HEK293 (cell line): Measurements from ENCODE around the gene TMEM145.
A peak's percentile ranks its signal among the peaks of the same experiment; 100 is the strongest.

Experiments
- SETDB1 ChIP-seq: IDR thresholded peaks from one replicate; pipeline ENCODE4 v1.6.1; 2017; ENCODE audit warnings: mild to moderate bottlenecking, low read length, moderate library complexity, mixed read lengths; ENCODE audit not compliant: insufficient read length
- SP2 ChIP-seq: fragments of 450-650 bp; formaldehyde crosslinking; IDR thresholded peaks from 2 replicates; pipeline ENCODE4 v1.5.1; 2016; ENCODE audit warnings: missing biosample characterization, missing genetic modification characterization
- WT1 ChIP-seq: fragments of 450-650 bp; formaldehyde crosslinking; IDR thresholded peaks from 2 replicates; pipeline ENCODE4 v1.5.1; 2016; ENCODE audit warnings: missing biosample characterization, missing genetic modification characterization
- ZFP41 ChIP-seq: fragments of 450-650 bp; formaldehyde crosslinking; IDR thresholded peaks from 2 replicates; pipeline ENCODE4 v1.5.1; 2016; ENCODE audit warnings: missing biosample characterization, missing genetic modification characterization, borderline replicate concordance
- ZNF157 ChIP-seq: fragments of 450-650 bp; formaldehyde crosslinking; IDR thresholded peaks from 2 replicates; pipeline ENCODE4 v1.5.1; 2016; ENCODE audit warnings: missing biosample characterization, missing genetic modification characterization
- ZNF24 ChIP-seq: fragments of 450-650 bp; formaldehyde crosslinking; IDR thresholded peaks from 2 replicates; pipeline ENCODE4 v1.5.1; 2016; ENCODE audit warnings: missing biosample characterization, missing genetic modification characterization
- ZNF335 ChIP-seq: fragments of 450-650 bp; formaldehyde crosslinking; conservative IDR thresholded peaks from 2 replicates; pipeline ENCODE4 v1.5.1; 2016; ENCODE audit warnings: missing biosample characterization, missing genetic modification characterization
- ZNF350 ChIP-seq: fragments of 450-650 bp; formaldehyde crosslinking; IDR thresholded peaks from 2 replicates; pipeline ENCODE4 v1.5.0; 2017; ENCODE audit warnings: missing biosample characterization, mild to moderate bottlenecking, missing genetic modification characterization
- ZNF473 ChIP-seq: fragments of 450-650 bp; formaldehyde crosslinking; IDR thresholded peaks from 2 replicates; pipeline ENCODE4 v1.5.1; 2017; ENCODE audit warnings: missing biosample characterization, missing genetic modification characterization
- ZNF596 ChIP-seq: fragments of 450-650 bp; IDR thresholded peaks from 2 replicates; pipeline ENCODE4 v1.5.0; 2018; ENCODE audit warnings: missing biosample characterization, mild to moderate bottlenecking, missing genetic modification characterization, moderate library complexity
- ZNF658 ChIP-seq: fragments of 450-650 bp; formaldehyde crosslinking; IDR thresholded peaks from 2 replicates; pipeline ENCODE4; 2016; ENCODE audit warnings: missing biosample characterization, missing genetic modification characterization
- TF ChIP-seq, protein P1 (sequence below): fragments of 450-650 bp; formaldehyde crosslinking; IDR thresholded peaks from 2 replicates; pipeline ENCODE4 v1.5.1; 2016; ENCODE audit warnings: missing biosample characterization, missing genetic modification characterization
- TF ChIP-seq, protein P2 (sequence below): fragments of 450-650 bp; IDR thresholded peaks from 2 replicates; pipeline ENCODE4 v1.5.1; 2018; ENCODE audit warnings: missing biosample characterization, missing genetic modification characterization
- TF ChIP-seq, protein P3 (sequence below): fragments of 450-650 bp; formaldehyde crosslinking; IDR thresholded peaks from 2 replicates; pipeline ENCODE4 v1.5.0; 2017; ENCODE audit warnings: missing biosample characterization, missing genetic modification characterization, borderline replicate concordance

DNA sequence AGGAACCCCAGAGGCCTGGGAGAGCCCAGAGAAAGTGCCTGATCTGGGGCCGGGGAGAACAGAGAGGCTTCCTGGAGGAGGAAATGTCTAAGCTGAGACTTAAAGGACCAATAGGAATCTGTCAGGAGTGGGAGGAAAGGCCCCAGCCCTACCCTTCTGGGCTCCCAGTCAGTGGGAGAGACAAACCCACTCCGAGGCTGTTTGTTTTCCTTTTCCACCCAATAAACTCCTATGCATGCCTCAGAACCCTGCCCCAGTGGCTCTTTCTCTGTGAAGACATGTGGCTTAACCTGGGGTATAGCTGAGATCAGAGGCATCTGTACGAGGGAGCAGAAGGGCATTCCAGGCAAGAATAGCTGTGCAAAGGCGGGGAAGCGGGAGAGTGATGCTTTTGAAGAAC, 14.3 kb downstream of the TMEM145 start:
- TF ChIP-seq ZNF157 (no peak), SP2 (peak; percentile 51), ZNF658 (tag by site-specific recombination) (no peak), ZFP41 (tag by site-specific recombination) (no peak), ZNF24 (tag by site-specific recombination) (no peak), ZNF350 (tag by site-specific recombination) (no peak), WT1 (no peak), ZNF335 (tag by site-specific recombination) (peak; percentile 19; the same call in 1 of the 2 replicates), SETDB1 (no peak), ZNF473 (tag by site-specific recombination) (no peak), ZNF596 (no peak)
- TF ChIP-seq, protein P1, sequence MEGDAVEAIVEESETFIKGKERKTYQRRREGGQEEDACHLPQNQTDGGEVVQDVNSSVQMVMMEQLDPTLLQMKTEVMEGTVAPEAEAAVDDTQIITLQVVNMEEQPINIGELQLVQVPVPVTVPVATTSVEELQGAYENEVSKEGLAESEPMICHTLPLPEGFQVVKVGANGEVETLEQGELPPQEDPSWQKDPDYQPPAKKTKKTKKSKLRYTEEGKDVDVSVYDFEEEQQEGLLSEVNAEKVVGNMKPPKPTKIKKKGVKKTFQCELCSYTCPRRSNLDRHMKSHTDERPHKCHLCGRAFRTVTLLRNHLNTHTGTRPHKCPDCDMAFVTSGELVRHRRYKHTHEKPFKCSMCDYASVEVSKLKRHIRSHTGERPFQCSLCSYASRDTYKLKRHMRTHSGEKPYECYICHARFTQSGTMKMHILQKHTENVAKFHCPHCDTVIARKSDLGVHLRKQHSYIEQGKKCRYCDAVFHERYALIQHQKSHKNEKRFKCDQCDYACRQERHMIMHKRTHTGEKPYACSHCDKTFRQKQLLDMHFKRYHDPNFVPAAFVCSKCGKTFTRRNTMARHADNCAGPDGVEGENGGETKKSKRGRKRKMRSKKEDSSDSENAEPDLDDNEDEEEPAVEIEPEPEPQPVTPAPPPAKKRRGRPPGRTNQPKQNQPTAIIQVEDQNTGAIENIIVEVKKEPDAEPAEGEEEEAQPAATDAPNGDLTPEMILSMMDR = no peak
- TF ChIP-seq, protein P2, sequence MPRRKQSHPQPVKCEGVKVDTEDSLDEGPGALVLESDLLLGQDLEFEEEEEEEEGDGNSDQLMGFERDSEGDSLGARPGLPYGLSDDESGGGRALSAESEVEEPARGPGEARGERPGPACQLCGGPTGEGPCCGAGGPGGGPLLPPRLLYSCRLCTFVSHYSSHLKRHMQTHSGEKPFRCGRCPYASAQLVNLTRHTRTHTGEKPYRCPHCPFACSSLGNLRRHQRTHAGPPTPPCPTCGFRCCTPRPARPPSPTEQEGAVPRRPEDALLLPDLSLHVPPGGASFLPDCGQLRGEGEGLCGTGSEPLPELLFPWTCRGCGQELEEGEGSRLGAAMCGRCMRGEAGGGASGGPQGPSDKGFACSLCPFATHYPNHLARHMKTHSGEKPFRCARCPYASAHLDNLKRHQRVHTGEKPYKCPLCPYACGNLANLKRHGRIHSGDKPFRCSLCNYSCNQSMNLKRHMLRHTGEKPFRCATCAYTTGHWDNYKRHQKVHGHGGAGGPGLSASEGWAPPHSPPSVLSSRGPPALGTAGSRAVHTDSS (tag by site-specific recombination) = no peak
- TF ChIP-seq, protein P3, sequence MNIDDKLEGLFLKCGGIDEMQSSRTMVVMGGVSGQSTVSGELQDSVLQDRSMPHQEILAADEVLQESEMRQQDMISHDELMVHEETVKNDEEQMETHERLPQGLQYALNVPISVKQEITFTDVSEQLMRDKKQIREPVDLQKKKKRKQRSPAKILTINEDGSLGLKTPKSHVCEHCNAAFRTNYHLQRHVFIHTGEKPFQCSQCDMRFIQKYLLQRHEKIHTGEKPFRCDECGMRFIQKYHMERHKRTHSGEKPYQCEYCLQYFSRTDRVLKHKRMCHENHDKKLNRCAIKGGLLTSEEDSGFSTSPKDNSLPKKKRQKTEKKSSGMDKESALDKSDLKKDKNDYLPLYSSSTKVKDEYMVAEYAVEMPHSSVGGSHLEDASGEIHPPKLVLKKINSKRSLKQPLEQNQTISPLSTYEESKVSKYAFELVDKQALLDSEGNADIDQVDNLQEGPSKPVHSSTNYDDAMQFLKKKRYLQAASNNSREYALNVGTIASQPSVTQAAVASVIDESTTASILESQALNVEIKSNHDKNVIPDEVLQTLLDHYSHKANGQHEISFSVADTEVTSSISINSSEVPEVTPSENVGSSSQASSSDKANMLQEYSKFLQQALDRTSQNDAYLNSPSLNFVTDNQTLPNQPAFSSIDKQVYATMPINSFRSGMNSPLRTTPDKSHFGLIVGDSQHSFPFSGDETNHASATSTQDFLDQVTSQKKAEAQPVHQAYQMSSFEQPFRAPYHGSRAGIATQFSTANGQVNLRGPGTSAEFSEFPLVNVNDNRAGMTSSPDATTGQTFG (tag by site-specific recombination) = no peak
